Measurements from ENCODE around the gene SERF2.
"Not testable (repeated sequence)": the region's sequence is repeated elsewhere in the genome, so short reads cannot be mapped to it uniquely, and the experiment has no call there.

SERF2 gene

DNA sequence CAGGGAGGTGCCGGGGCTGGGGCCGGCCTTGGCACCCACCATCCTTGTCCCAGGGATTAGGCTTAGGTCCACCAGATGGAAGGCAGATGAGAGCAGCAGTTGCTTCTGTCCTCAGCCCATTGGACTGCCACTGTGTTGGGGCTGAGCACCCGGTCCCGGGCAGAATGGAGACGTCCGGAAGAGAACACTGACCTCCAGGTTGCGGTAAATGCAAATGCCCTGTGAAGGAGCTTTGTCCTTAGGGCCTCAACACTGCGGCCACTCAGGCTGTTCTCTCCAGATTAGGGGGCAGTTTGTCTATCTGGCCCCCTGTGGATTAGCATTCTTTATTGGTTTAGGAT lies 7.8 kb downstream of the SERF2 start, which contains the start of gene SERINC4:
Gene SERINC4, minus strand, starts transcription at position 276 of the 341 bp plus-strand sequence. Its CDS starts 234 bp downstream, at position 42.
- TF ChIP-seq, protein P1, sequence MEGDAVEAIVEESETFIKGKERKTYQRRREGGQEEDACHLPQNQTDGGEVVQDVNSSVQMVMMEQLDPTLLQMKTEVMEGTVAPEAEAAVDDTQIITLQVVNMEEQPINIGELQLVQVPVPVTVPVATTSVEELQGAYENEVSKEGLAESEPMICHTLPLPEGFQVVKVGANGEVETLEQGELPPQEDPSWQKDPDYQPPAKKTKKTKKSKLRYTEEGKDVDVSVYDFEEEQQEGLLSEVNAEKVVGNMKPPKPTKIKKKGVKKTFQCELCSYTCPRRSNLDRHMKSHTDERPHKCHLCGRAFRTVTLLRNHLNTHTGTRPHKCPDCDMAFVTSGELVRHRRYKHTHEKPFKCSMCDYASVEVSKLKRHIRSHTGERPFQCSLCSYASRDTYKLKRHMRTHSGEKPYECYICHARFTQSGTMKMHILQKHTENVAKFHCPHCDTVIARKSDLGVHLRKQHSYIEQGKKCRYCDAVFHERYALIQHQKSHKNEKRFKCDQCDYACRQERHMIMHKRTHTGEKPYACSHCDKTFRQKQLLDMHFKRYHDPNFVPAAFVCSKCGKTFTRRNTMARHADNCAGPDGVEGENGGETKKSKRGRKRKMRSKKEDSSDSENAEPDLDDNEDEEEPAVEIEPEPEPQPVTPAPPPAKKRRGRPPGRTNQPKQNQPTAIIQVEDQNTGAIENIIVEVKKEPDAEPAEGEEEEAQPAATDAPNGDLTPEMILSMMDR (IDR thresholded peaks at IDR 0.05; ENCODE audit: control insufficient read depth, extremely low read depth, insufficient read depth): no peak
- no peak for DNase-seq (ENCODE audit: low read depth)
- H3K4me3 ChIP-seq (ENCODE audit: low read depth, low read length): peak within 1 kb of the TSS; percentile 97

DNA sequence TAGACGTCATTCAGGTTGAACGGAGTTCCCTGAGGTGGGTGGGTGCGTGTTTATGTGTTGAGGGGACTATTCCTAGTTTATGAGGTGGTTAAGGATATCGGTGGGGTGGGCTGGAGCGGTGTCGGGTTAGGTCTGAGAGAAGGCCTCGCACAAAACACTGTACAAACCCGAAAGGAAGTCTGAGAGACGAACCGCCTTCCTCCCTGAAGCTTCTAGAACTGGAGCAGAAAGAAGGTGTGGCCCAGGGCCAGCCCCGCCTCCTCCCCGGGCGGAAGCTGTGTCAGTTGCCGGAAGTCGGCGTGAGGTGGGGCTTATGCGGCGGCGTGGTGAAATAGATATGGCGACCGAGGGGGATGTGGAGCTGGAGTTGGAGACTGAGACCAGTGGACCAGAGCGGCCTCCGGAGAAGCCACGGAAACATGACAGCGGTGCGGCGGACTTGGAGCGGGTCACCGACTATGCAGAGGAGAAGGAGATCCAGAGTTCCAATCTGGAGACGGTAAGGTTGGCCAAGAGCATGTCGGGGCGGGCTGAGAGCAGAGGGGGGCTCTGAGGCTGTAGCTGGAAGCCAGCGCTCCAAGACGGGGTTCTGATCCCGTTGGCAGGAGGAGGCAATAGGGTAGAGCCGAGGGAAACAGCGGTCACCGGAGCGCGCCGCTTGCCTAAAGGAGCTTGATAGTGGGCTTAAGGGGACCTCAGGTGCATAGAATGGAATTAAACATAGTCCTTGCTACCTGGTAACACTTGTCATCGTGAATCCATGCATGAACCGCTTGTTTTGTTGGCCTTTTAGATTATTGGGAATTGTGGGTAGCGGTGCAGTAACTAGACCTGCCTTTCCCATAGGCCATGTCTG lies 8.4 kb downstream of the SERF2 start, which contains the start of gene HYPK:
Gene HYPK, plus strand, starts transcription at position 314 of the 856 bp plus-strand sequence. Its CDS starts 24 bp downstream, at position 338.
- DNase-seq (ENCODE audit: low read depth): peak; percentile 76
- TF ChIP-seq, protein P1 (IDR thresholded peaks at IDR 0.05; ENCODE audit: control insufficient read depth, extremely low read depth, insufficient read depth): no peak
- H3K4me3 ChIP-seq (ENCODE audit: low read depth, low read length): peak within 1 kb of the TSS; percentile 97

DNA sequence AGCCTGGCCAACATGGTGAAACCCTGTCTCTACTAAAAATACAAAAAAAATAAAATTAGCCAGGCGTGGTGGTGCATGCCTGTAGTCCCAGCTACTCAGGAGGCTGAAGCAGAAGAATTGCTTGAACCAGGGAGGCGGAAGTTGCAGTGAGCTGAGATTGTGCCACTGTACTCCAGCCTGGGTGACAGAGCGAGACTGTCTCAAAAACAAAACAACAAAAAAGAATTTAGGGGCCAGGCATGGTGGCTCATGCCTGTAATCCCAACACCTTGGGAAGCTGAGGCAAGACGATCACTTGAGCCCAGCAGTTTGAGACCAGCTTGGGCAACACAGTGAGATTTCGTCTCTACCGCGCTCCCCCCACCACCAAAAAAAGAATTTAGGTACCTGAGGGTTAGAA lies 10.6 kb downstream of the SERF2 start:
- not testable (repeated sequence) for H3K4me3 ChIP-seq (ENCODE audit: low read depth, low read length); DNase-seq (ENCODE audit: low read depth)

DNA sequence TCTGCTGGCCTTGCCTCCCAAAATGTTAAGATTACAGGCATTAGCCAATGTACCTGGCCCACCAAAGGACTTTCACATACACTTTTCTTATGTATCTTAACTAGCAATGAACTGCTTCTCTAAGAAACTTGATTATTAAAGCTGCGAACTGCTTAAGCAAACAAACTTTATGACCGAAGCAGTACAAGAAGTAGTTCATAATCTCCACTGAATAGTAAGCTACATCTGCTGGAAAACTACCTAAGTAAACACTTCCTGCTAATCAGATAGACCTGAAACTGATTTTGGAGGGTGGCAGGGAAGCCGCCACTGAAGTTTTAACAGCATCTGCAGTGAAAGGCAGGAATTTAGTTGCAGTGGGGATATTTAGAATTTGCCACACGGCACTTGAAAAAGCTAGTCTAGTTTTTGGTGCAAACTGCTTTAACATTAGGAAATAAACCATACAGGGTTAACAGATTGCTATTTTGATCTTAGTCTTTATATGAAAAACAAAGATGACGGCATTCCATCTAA lies 16.4 kb downstream of the SERF2 start:
- H3K4me3 ChIP-seq (ENCODE audit: low read depth, low read length): no peak overlapping the region; the same call in 1 of the 2 replicates
- DNase-seq (ENCODE audit: low read depth): peak; percentile 87
- TF ChIP-seq, protein P1 (IDR thresholded peaks at IDR 0.05; ENCODE audit: control insufficient read depth, extremely low read depth, insufficient read depth): no peak

DNA sequence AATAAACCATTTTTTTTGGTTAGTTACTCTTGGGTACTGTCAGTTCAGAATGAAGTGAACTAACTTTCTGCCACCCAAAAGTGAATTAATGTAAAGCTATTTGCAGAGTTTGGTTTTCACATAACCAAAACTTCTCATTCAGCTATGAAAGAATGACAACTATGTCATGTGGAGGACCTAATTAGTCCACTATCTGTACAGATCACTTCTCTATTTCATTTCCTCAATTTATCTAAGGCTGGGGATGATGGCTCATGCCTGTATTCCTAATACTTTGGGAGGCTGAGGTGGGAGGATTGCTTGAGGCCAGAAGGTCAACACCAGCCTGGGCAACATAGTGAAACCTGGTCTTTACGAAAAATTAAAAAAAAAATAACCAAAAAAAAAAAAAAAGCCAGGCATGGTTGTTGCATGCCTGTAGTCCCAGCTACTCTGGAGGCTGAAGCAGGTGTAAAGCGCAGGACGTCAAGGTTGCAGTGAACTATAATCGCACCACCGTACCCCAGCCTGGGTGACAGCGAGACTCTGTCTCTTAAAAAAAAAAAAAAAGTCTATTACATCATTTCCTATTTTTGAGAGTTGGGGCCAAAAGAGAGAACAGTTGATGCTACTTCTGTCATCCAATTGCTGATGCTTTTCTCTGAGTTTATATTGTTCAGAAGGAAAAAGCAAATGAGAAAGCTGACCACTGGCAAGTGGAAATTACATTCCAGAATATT lies 17.0 kb downstream of the SERF2 start:
- no peak overlapping the region for H3K4me3 ChIP-seq (ENCODE audit: low read depth, low read length)
- no peak for DNase-seq (ENCODE audit: low read depth)
- TF ChIP-seq, protein P1 (IDR thresholded peaks at IDR 0.05; ENCODE audit: control insufficient read depth, extremely low read depth, insufficient read depth): no peak

DNA sequence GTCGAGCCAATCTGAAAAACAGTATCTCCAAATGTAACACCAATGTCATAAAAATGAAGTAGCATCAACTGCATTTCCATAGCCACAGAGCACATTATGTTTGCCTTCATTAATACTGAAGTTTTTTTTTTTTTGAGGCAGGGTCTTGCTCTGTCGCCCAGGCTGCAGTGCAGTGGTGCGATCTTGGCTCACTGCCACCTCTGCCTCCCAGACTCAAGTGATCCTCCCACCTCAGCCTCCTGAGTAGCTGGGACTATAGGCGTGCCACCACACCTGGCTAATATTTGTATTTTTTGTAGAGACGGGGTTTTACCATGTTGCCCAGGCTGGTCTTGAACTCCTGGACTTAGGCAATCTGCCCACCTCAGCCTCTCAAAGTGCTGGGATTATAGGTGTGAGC lies 22.9 kb downstream of the SERF2 start:
- not testable (repeated sequence) for DNase-seq (ENCODE audit: low read depth); H3K4me3 ChIP-seq (ENCODE audit: low read depth, low read length)

DNA sequence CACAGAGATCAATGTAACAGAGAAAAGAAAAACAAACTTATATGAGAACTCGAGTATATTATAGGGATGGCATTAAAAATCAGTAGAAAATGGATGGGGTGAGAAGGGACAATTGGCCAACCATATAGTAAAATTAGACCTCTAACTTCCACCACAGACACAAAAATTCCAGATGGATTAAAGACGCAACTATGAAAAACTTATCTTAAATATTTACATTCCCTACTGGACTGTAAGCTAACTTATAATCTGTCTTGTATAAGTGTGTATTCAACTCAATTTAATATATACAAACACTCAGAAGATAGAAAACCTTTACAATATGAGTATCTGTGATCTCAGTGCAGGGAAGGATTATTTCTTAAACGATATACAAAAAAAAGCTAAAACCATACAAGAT lies 29.4 kb downstream of the SERF2 start:
- no peak for DNase-seq (ENCODE audit: low read depth)
- H3K4me3 ChIP-seq (ENCODE audit: low read depth, low read length): no peak overlapping the region
- TF ChIP-seq, protein P1 (IDR thresholded peaks at IDR 0.05; ENCODE audit: control insufficient read depth, extremely low read depth, insufficient read depth): no peak

All from LNCaP clone FGC (cell line).